ENCODE data around the gene PCDHGB7.

GRCh38 chr5:141382469-141383294 lies 34.8 kb upstream of the PCDHGB7 start, which contains the start of gene PCDHGA7:
- TF ChIP-seq EZH2phosphoT487 (IDR thresholded peaks at IDR 0.05; ENCODE audit: borderline replicate concordance) (no peak), POLR2A (IDR thresholded peaks at IDR 0.05; ENCODE audit: borderline replicate concordance, extremely low read depth, insufficient read depth, insufficient read length) (no peak), POLR2AphosphoS5 (IDR thresholded peaks at IDR 0.05; ENCODE audit: low read depth, low read length) (no peak), REST (IDR thresholded peaks at IDR 0.05; ENCODE audit: low read depth) (no peak), EZH2 (IDR thresholded peaks at IDR 0.05) (no peak), ZNF274 (IDR thresholded peaks at IDR 0.05; ENCODE audit: low read depth, low read length) (no peak), ELF1 (IDR thresholded peaks at IDR 0.05; ENCODE audit: borderline replicate concordance, low read depth) (no peak), MAX (IDR thresholded peaks at IDR 0.05) (no peak), TCF7L2 (IDR thresholded peaks at IDR 0.05; ENCODE audit: borderline replicate concordance, extremely low read depth, insufficient read depth, insufficient read length) (no peak), ZFX (IDR thresholded peaks at IDR 0.05) (no peak), RAD21 (IDR thresholded peaks at IDR 0.05; ENCODE audit: low read depth) (no peak)
- TF ChIP-seq, protein P1, sequence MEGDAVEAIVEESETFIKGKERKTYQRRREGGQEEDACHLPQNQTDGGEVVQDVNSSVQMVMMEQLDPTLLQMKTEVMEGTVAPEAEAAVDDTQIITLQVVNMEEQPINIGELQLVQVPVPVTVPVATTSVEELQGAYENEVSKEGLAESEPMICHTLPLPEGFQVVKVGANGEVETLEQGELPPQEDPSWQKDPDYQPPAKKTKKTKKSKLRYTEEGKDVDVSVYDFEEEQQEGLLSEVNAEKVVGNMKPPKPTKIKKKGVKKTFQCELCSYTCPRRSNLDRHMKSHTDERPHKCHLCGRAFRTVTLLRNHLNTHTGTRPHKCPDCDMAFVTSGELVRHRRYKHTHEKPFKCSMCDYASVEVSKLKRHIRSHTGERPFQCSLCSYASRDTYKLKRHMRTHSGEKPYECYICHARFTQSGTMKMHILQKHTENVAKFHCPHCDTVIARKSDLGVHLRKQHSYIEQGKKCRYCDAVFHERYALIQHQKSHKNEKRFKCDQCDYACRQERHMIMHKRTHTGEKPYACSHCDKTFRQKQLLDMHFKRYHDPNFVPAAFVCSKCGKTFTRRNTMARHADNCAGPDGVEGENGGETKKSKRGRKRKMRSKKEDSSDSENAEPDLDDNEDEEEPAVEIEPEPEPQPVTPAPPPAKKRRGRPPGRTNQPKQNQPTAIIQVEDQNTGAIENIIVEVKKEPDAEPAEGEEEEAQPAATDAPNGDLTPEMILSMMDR (IDR thresholded peaks at IDR 0.05 in 2 of 3, conservative IDR thresholded peaks at IDR 0.05 in 1 of 3; ENCODE audit: borderline replicate concordance in 1 of 3, insufficient read depth in 1 of 3, low read depth in 2 of 3, low read length in 2 of 3): no peak
